22Rv1 (cell line): ENCODE data around the gene PLAU.

Experiments used
- H3K27ac ChIP-seq: fragments of 450-650 bp; 2 replicates; pipeline ENCODE4 v1.5.1; 2017
- ZFX ChIP-seq: fragments of 450-650 bp; IDR thresholded peaks from 2 replicates; pipeline ENCODE4 v1.6.1; 2017; ENCODE audit warnings: antibody characterized with exemption, borderline replicate concordance
- TF ChIP-seq, protein P1 (sequence below): fragments of 450-650 bp; IDR thresholded peaks from 2 replicates; pipeline ENCODE4 v1.5.1; 2017; ENCODE audit warnings: mild to moderate bottlenecking

Gene PLAU

DNA sequence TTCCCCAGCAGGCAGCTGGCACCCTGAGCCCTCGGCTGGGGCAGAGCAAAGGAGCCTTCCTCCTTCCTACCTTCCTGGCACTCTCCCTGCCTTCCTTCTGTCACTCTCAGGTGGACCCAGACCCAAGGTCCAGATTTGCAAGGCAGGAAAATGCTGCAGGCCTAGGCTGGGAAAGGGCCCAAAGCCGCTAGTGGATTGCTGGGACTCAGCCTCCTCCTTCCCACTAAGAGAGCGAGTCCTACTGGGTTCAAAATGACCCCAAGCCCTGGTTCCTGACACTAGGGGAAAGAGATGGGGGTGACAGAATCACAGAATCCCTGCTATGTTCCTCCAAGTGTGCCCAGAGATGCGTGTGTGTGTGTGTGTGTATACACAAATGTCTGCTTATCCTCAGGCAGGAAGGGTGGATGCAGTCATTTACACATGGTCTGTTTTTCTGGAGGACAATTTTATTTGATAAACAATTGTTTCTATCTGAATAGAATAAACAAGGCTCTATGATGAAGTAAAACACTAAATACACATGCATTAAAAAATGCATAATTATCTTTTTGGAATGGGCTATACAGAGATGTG is 1.3 kb upstream of the PLAU start:
- no peak overlapping the region for H3K27ac ChIP-seq
- TF ChIP-seq, protein P1, sequence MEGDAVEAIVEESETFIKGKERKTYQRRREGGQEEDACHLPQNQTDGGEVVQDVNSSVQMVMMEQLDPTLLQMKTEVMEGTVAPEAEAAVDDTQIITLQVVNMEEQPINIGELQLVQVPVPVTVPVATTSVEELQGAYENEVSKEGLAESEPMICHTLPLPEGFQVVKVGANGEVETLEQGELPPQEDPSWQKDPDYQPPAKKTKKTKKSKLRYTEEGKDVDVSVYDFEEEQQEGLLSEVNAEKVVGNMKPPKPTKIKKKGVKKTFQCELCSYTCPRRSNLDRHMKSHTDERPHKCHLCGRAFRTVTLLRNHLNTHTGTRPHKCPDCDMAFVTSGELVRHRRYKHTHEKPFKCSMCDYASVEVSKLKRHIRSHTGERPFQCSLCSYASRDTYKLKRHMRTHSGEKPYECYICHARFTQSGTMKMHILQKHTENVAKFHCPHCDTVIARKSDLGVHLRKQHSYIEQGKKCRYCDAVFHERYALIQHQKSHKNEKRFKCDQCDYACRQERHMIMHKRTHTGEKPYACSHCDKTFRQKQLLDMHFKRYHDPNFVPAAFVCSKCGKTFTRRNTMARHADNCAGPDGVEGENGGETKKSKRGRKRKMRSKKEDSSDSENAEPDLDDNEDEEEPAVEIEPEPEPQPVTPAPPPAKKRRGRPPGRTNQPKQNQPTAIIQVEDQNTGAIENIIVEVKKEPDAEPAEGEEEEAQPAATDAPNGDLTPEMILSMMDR = no peak
- TF ChIP-seq ZFX = no peak

GRCh38 chr10:73910401-73910763 is 550 bp upstream of the PLAU start:
- H3K27ac ChIP-seq = no peak overlapping the region
- TF ChIP-seq, protein P1 = no peak
- TF ChIP-seq ZFX = no peak

GRCh38 chr10:73911553-73912004 is 647 bp downstream of the PLAU start:
- H3K27ac ChIP-seq = no peak overlapping the region
- TF ChIP-seq, protein P1 = no peak
- TF ChIP-seq ZFX = no peak

- no peak overlapping the region for H3K27ac ChIP-seq
- TF ChIP-seq, protein P1 = no peak
- TF ChIP-seq ZFX = no peak
These were observed 3.1 kb downstream of the PLAU start for GRCh38 chr10:73914036-73914435.

DNA sequence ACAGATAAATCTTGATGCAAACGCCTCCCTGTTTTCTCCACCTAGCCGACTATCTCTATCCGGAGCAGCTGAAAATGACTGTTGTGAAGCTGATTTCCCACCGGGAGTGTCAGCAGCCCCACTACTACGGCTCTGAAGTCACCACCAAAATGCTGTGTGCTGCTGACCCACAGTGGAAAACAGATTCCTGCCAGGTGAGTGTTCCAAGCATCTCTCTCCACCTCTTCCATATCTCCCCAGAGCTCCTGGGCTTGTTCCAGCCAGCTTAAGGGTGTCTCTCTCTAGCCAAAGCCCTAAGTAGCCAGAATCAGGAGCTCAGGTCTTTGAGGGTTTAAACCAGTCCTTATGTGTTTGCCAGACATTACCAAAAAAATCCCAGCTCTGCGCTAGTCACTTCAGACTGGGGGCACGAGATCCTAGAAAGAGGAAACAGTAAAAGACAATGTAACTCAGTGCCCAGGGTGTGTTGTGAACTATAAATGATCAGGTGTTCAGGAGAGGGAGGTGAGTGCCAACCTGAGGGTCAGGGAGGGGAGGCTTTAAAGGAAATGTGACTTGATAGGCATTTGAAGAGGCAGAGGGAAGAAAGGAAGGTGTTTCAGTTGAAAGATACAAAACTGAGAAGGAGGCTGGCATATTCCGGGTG is 4.4 kb downstream of the PLAU start:
- TF ChIP-seq ZFX = no peak
- TF ChIP-seq, protein P1 = no peak
- no peak overlapping the region for H3K27ac ChIP-seq

GRCh38 chr10:73916761-73917470 is 6.0 kb downstream of the PLAU start:
- TF ChIP-seq, protein P1 = no peak
- no peak for TF ChIP-seq ZFX
- no peak overlapping the region for H3K27ac ChIP-seq
